Neural cell (in vitro differentiated cells): Measurements from ENCODE around the gene PTPN5. TPM values are rescaled to one million over a fixed set of nuclear protein-coding genes. Genes with fewer than 3 reads are reported as not detected.
"Not testable (repeated sequence)": the region's sequence is repeated elsewhere in the genome, so short reads cannot be mapped to it uniquely, and the experiment has no call there.

Experiments used
- H2AFZ ChIP-seq: fragments of 200-600, 300-800 bp; sonication (generic), shearing (Covaris generic); 2 replicates; pipeline ENCODE4 v1.6.0; 2014; ENCODE audit warnings: low read depth, mild to moderate bottlenecking, antibody characterized with exemption, low read length, moderate library complexity
- H3F3A ChIP-seq: fragments of 200-600 bp; shearing (Covaris generic); 2 replicates; pipeline ENCODE4 v1.6.1; 2016; ENCODE audit warnings: mild to moderate bottlenecking, moderate library complexity, mixed read lengths, antibody characterized with exemption, low read length; ENCODE audit not compliant: insufficient read depth, poor library complexity, severe bottlenecking
- H3K27ac ChIP-seq: fragments of 200-600, 300-800 bp; sonication (generic), shearing (Covaris generic); 2 replicates; pipeline ENCODE4 v1.5.1; 2014; ENCODE audit warnings: mild to moderate bottlenecking, low read length, moderate library complexity
- H3K27me3 ChIP-seq: fragments of 300-800, 200-600 bp; sonication (generic), shearing (Covaris generic); 2 replicates; pipeline ENCODE4 v1.6.0; 2014; ENCODE audit warnings: mild to moderate bottlenecking, low read depth, low read length, moderate library complexity; ENCODE audit not compliant: insufficient read depth
- H3K36me3 ChIP-seq: fragments of 300-800, 200-600 bp; sonication (generic), shearing (Covaris generic); 2 replicates; pipeline ENCODE4 v1.5.1; 2014; ENCODE audit warnings: mild to moderate bottlenecking, antibody characterized with exemption, low read length, moderate library complexity; ENCODE audit not compliant: insufficient read depth
- H3K4me2 ChIP-seq: fragments of 300-800, 200-600 bp; sonication (generic), shearing (Covaris generic); 2 replicates; pipeline ENCODE4 v1.6.0; 2014; ENCODE audit warnings: mild to moderate bottlenecking, low read length
- H3K4me3 ChIP-seq: fragments of 300-800, 200-600 bp; sonication (generic), shearing (Covaris generic); 2 replicates; pipeline ENCODE4 v1.5.1; 2014; ENCODE audit warnings: mild to moderate bottlenecking, low read length, moderate library complexity
- H3K79me2 ChIP-seq: fragments of 200-600 bp; shearing (Covaris generic); replicated peaks from 2 replicates; pipeline ENCODE4 v1.6.0; 2014; ENCODE audit warnings: mild to moderate bottlenecking, low read length, moderate library complexity; ENCODE audit not compliant: insufficient read depth
- H3K9ac ChIP-seq: fragments of 300-800, 200-600 bp; sonication (generic), shearing (Covaris generic); 2 replicates; pipeline ENCODE4 v1.6.1; 2016; ENCODE audit warnings: mild to moderate bottlenecking, low read length, mixed read lengths
- H3K9me2 ChIP-seq: fragments of 200-600 bp; shearing (Covaris generic); 2 replicates; pipeline ENCODE4 v1.6.1; 2016; ENCODE audit warnings: mild to moderate bottlenecking, low read length, mixed read lengths; ENCODE audit not compliant: insufficient read depth
- H3K9me3 ChIP-seq: fragments of 200-600, 300-800 bp; sonication (generic), shearing (Covaris generic); 2 replicates; pipeline ENCODE4 v1.6.1; 2016; ENCODE audit warnings: mild to moderate bottlenecking, mixed run types, low read length, moderate library complexity, mixed read lengths
- H4K20me1 ChIP-seq: fragments of 200-600 bp; shearing (Covaris generic); 2 replicates; pipeline ENCODE4 v1.6.1; 2016; ENCODE audit warnings: mild to moderate bottlenecking, mixed run types; ENCODE audit not compliant: insufficient read depth
- polyA plus RNA-seq: library from polyadenylated mRNA; depleted of rRNA; stranded (reverse); fragments of >200 nt; gene quantifications from 2 replicates; pipeline ENCODE4 v1.2.3, GENCODE V29; 2014

The PTPN5 gene
- polyA plus RNA-seq, 1 donor from 2014 or later: 122 TPM

DNA sequence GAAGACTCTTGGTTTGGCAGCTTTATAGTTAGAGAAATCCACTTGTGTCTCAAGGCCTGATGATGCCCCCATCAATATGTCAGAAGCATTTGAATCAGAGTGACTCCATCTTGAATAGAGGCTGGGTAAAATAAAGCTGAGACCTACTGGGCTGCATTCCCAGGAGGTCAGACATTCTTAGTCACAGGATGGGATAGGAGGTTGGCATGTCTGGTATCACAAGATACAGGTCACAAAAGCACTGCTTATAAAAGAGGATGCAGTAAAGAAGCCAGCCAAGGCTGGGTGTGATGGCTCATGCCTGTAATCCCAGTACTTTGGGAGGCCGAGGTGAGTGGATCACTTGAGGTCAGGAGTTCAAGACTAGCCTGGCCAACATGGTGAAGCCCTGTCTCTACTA lies 109.6 kb downstream of the PTPN5 start:
- not testable (repeated sequence) for H3K27ac ChIP-seq, H3K79me2 ChIP-seq, H3K4me2 ChIP-seq, H3F3A ChIP-seq, H3K9ac ChIP-seq, H4K20me1 ChIP-seq, H3K4me3 ChIP-seq, H3K27me3 ChIP-seq, H3K9me2 ChIP-seq, H3K36me3 ChIP-seq, H2AFZ ChIP-seq, H3K9me3 ChIP-seq

Other genes with a start within 250 kb of the PTPN5 start
- 11.0 and 11.3 TPM in 2 replicates for gene UEVLD, start 203.1 kb downstream of the PTPN5 start, polyA plus RNA-seq
- 3.0 and 6.0 TPM in 2 replicates for gene MISFA, start 192.0 kb downstream of the PTPN5 start, polyA plus RNA-seq
- gene SPTY2D1, start 157.5 kb downstream of the PTPN5 start, polyA plus RNA-seq: 5.9 and 13.2 TPM in 2 replicates
- 3.3 and 4.4 TPM in 2 replicates for gene TMEM86A, start 93.0 kb downstream of the PTPN5 start, polyA plus RNA-seq
- 0.68 and 0.90 TPM in 2 replicates for gene IGSF22, start 65.6 kb downstream of the PTPN5 start, polyA plus RNA-seq
- gene MRGPRX1, start 147.6 kb upstream of the PTPN5 start, polyA plus RNA-seq: not detected in 2 replicates